HG03064 (cell line): ENCODE measurements around the gene REEP3.

Experiments used
- ATAC-seq: cut with Tn5 transposase; IDR thresholded peaks from one replicate; pipeline ENCODE4 v1.9.1; 2021; ENCODE audit warnings: low read depth; ENCODE audit not compliant: unreplicated experiment

Gene REEP3

GRCh38 chr10:63504145-63504881 lies 16.9 kb upstream of the REEP3 start:
- no peak for ATAC-seq

- ATAC-seq, result no peak
Measured at GRCh38 chr10:63505562-63505961, 15.6 kb upstream of the REEP3 start.

- ATAC-seq, result no peak
Measured at GRCh38 chr10:63506554-63506953, 14.6 kb upstream of the REEP3 start.

- ATAC-seq, result no peak
Measured at GRCh38 chr10:63515002-63515763, 6.0 kb upstream of the REEP3 start.

- ATAC-seq, result no peak
Measured at GRCh38 chr10:63516207-63516606, 5.0 kb upstream of the REEP3 start.

- ATAC-seq, result no peak
Measured at GRCh38 chr10:63518690-63519288, 2.4 kb upstream of the REEP3 start.

- ATAC-seq, result peak; percentile 71
Measured at GRCh38 chr10:63521416-63522276, 445 bp downstream of the REEP3 start.

GRCh38 chr10:63522277-63522687 lies 1.1 kb downstream of the REEP3 start:
- no peak for ATAC-seq

- ATAC-seq, result no peak
Measured at GRCh38 chr10:63522995-63523394, 1.8 kb downstream of the REEP3 start.

GRCh38 chr10:63525021-63525420 lies 3.8 kb downstream of the REEP3 start:
- no peak for ATAC-seq

- ATAC-seq, result no peak
Measured at GRCh38 chr10:63527401-63527800, 6.2 kb downstream of the REEP3 start.

- ATAC-seq, result no peak
Measured at GRCh38 chr10:63528084-63528744, 7.0 kb downstream of the REEP3 start.

GRCh38 chr10:63530409-63530808 lies 9.2 kb downstream of the REEP3 start:
- ATAC-seq, result no peak

- ATAC-seq, result no peak
Measured at GRCh38 chr10:63534723-63535122, 13.5 kb downstream of the REEP3 start.

- no peak for ATAC-seq
Measured at GRCh38 chr10:63536698-63537097, 15.5 kb downstream of the REEP3 start.

GRCh38 chr10:63537536-63537935 lies 16.3 kb downstream of the REEP3 start:
- no peak for ATAC-seq

- no peak for ATAC-seq
Measured at GRCh38 chr10:63539377-63539776, 18.2 kb downstream of the REEP3 start.

GRCh38 chr10:63539994-63540393 lies 18.8 kb downstream of the REEP3 start:
- no peak for ATAC-seq

GRCh38 chr10:63542835-63543575 lies 21.8 kb downstream of the REEP3 start:
- no peak for ATAC-seq

GRCh38 chr10:63543576-63543962 lies 22.4 kb downstream of the REEP3 start:
- ATAC-seq, result no peak
